ENCODE measurements around the gene FAR2. TPM values are rescaled to one million over a fixed set of nuclear protein-coding genes. Genes with fewer than 3 reads are reported as not detected.

FAR2 gene
- total and polyA plus RNA-seq, 4 donors: 0.81 to 7.6 (median 3.1) TPM

- Histone ChIP-seq H3K4me1 (ENCODE audit: control insufficient read depth in 4 of 4, insufficient read depth in 4 of 4, low read length in 3 of 4) (no peaks in the 10 kb centered on the region), H3K9me3 (ENCODE audit: control insufficient read depth in 4 of 4, low read length in 3 of 4) (no peaks in the 10 kb centered on the region), H3K27me3 (ENCODE audit: control insufficient read depth in 4 of 4, insufficient read depth in 4 of 4, low read length in 3 of 4) (no peaks in the 10 kb centered on the region), H3K36me3 (ENCODE audit: control insufficient read depth in 4 of 4, insufficient read depth in 3 of 4, low read depth in 1 of 4, low read length in 3 of 4) (no peaks in the 10 kb centered on the region), H3K27ac (ENCODE audit: low read depth in 1 of 2, low read length in 2 of 2) (no peak overlapping the region), H3K4me3 (ENCODE audit: low read depth in 1 of 3, low read length in 3 of 3) (no peak overlapping the region), H3K9ac (ENCODE audit: low read depth in 1 of 2, low read length in 2 of 2) (no peak overlapping the region)
- TF ChIP-seq REST (IDR thresholded peaks at IDR 0.05) (no peak), CTCF (IDR thresholded peaks at IDR 0.05; ENCODE audit: low read depth, low read length, missing input control) (no peak), NR2F2 (IDR thresholded peaks at IDR 0.05) (no peak), GABPA (IDR thresholded peaks at IDR 0.05 in 1 of 2, conservative IDR thresholded peaks at IDR 0.05 in 1 of 2) (no peak), MAX (IDR thresholded peaks at IDR 0.05) (no peak), RXRA (IDR thresholded peaks at IDR 0.05) (no peak)
- WGBS: 70% methylated on average over 2 of the region's 2 CpGs
- DNase-seq (ENCODE audit: low spot score): no peak
Measured at GRCh38 chr12:29201746-29202145, 52.7 kb downstream of the FAR2 start.

GRCh38 chr12:29204521-29204920 is 55.4 kb downstream of the FAR2 start:
- Histone ChIP-seq H3K4me3 (ENCODE audit: low read depth in 1 of 3, low read length in 3 of 3) (no peak overlapping the region), H3K36me3 (ENCODE audit: control insufficient read depth in 4 of 4, insufficient read depth in 3 of 4, low read depth in 1 of 4, low read length in 3 of 4) (no peaks in the 10 kb centered on the region), H3K4me1 (ENCODE audit: control insufficient read depth in 4 of 4, insufficient read depth in 4 of 4, low read length in 3 of 4) (no peaks in the 10 kb centered on the region), H3K9me3 (ENCODE audit: control insufficient read depth in 4 of 4, low read length in 3 of 4) (no peaks in the 10 kb centered on the region), H3K27ac (ENCODE audit: low read depth in 1 of 2, low read length in 2 of 2) (no peak overlapping the region), H3K27me3 (ENCODE audit: control insufficient read depth in 4 of 4, insufficient read depth in 4 of 4, low read length in 3 of 4) (no peaks in the 10 kb centered on the region), H3K9ac (ENCODE audit: low read depth in 1 of 2, low read length in 2 of 2) (no peak overlapping the region)
- WGBS: 90% methylated on average over 6 of the region's 6 CpGs
- DNase-seq (ENCODE audit: low spot score): no peak
- no peak for TF ChIP-seq JUND (IDR thresholded peaks at IDR 0.05)
- TF ChIP-seq SP1 (IDR thresholded peaks at IDR 0.05): no peak
- TF ChIP-seq FOXA1 (IDR thresholded peaks at IDR 0.05): no peak
- no peak for TF ChIP-seq ATF3 (IDR thresholded peaks at IDR 0.05)
- no peak for TF ChIP-seq FOXA2 (IDR thresholded peaks at IDR 0.05)
- TF ChIP-seq CTCF (IDR thresholded peaks at IDR 0.05; ENCODE audit: low read depth, low read length, missing input control): no peak
- no peak for TF ChIP-seq REST (IDR thresholded peaks at IDR 0.05)
